ENCODE results near the gene ABHD12B. TPM values are rescaled to one million over a fixed set of nuclear protein-coding genes. Genes with fewer than 3 reads are reported as not detected.

Gene ABHD12B
- total RNA-seq, 1 donor from 2014 or later = not detected

Other genes starting within 250 kb of the ABHD12B start
- 47.0 TPM for gene SAV1, start 203.7 kb upstream of the ABHD12B start, total RNA-seq
- 40.3 TPM for gene NIN, start 40.9 kb upstream of the ABHD12B start, total RNA-seq
- 174 TPM for gene PYGL, start 72.4 kb downstream of the ABHD12B start, total RNA-seq
- gene TRIM9, start 223.1 kb downstream of the ABHD12B start, total RNA-seq = 1.3 TPM

Data from mesenteric fat pad (tissue), 1 donor.